Pancreas (tissue), 10 donors: ENCODE data around the gene PITPNM1. TPM values are rescaled to one million over a fixed set of nuclear protein-coding genes. Genes with fewer than 3 reads are reported as not detected.

Source experiments
- ATAC-seq, 4 donors: fragments of 200-7000 bp; cut with Tn5 transposase; one replicate each; pipeline versions ENCODE4 v1.8.0 to v1.9.1; 2020; ENCODE audit warnings: mild to moderate bottlenecking in 4 of 4, moderate library complexity in 4 of 4
- DNase-seq, 6 donors: peaks; one replicate each; pipeline ENCODE4 v3.0.0-alpha.2; 2020
- FAIRE-seq: peaks from 2 replicates; lab custom pipeline; 2012; peaks lifted over from hg19 to GRCh38; lab: Jason Lieb, UNC
- H3K27ac ChIP-seq, 4 donors: fragments of 200-600 bp; sonication (generic); 1 replicate in 3 of 4; 2 replicates in 1 of 4; pipeline versions ENCODE4 v1.5.0 to v1.8.0; 2020
- H3K27me3 ChIP-seq, 4 donors: fragments of 200-600 bp; one replicate each; pipeline ENCODE4 v1.8.0; 2021
- H3K36me3 ChIP-seq, 3 donors: fragments of 200-600 bp; sonication (generic) in 1 of 3; one replicate each; pipeline versions ENCODE4 v1.5.0 to v1.8.0; 2020 to 2021
- H3K4me1 ChIP-seq, 3 donors: fragments of 200-600 bp; one replicate each; pipeline ENCODE4 v1.8.0; 2021
- H3K4me3 ChIP-seq, 4 donors: fragments of 200-600 bp; sonication (generic) in 2 of 4; one replicate each; pipeline versions ENCODE4 v1.5.0 to v1.8.0; 2020 to 2021
- H3K9me3 ChIP-seq, 4 donors: fragments of 200-600 bp; one replicate each; pipeline ENCODE4 v1.8.0; 2021
- CTCF ChIP-seq, 4 donors: fragments of 200-600 bp; sonication (generic) in 3 of 4; IDR thresholded peaks; one replicate each; pipeline versions ENCODE4 v1.5.0 to v1.8.0; 2021; ENCODE audit warnings: antibody characterized with exemption in 4 of 4
- WGBS, 2 donors: extraction: QIAGEN DNeasy Blood & Tissue Kit; methylation state at CpG; one replicate each; pipeline ENCODE4 v1.1.7; 2013; 5-methylcytosine and 5-hydroxymethylcytosine counted together
- intact Hi-C, 3 donors: fragments of 100-400 bp; cut with DNase I; formaldehyde crosslinking; loops; one replicate each; pipeline versions ENCODE4 v1.11.1 to v1.14.2; 2022
- microRNA-seq, 2 donors: library from miRNA; unstranded; fragments of <30 nt; microRNA quantifications; one replicate each; pipeline versions ENCODE4 to v1.1.0, GENCODE V29; 2019 to 2020
- polyA plus RNA-seq, 2 donors: library from polyadenylated mRNA; stranded (reverse); fragments of 200-250 nt; gene quantifications; one replicate each; pipeline ENCODE4 v1.2.3, GENCODE V29; 2013
- total RNA-seq, 6 donors: library from RNA; stranded (reverse); fragmentation: NEBNext Ultra II Directional in 4 of 6; extraction: Animal tissue kit (Norgen Biotek cat#: 25700) in 4 of 6; gene quantifications; one replicate each; pipeline versions ENCODE4 v1.2.1 to v1.2.4, GENCODE V29; 2021 to 2023
- donor health status: healthy with polysubstance abuse.
- donor health status: DM: no; HTN: no; CAD: no; lungs with moderate emphysema.
- donor health status: DM: no; HTN: no; CAD: no.
- donor health status: control.
- donor health status: control.
- donor health status: Bipolar disorder and iron deficiency.
- donor health status: DM: yes; HTN: yes; CAD: no.
- donor health status: DM: no; HTN: no; CAD: no.
- donor health status: DM: no; HTN: no; CAD: no.
- donor health status: DM: yes; HTN: yes; CAD: no.

The PITPNM1 gene
- total and polyA plus RNA-seq, 8 donors: 10.2 to 35.7 (median 24.3) TPM

GRCh38 chr11:67449116-67449844 lies 55.9 kb downstream of the PITPNM1 start:
- no peak overlapping the region for H3K27ac ChIP-seq
- peaks cover 0 to 3% (median 0%) of the 10 kb centered on the region in 3 donors for H3K4me1 ChIP-seq
- FAIRE-seq (no peak), ATAC-seq (peak in 2 of 4 donors; percentile 30 to 66), DNase-seq (no peak)
- H3K4me3 ChIP-seq: no peak overlapping the region
- no peaks in the 10 kb centered on the region for H3K9me3 ChIP-seq
- 50 to 54% methylated on average over 9 of the region's 9 CpGs for WGBS, 2 donors
- TF ChIP-seq CTCF (IDR thresholded peaks at IDR 0.05): no peak
- no peaks in the 10 kb centered on the region for H3K36me3 ChIP-seq
- intact Hi-C loops: no loop called here
- no peaks in the 10 kb centered on the region for H3K27me3 ChIP-seq

- FAIRE-seq (no peak), ATAC-seq (no peak), DNase-seq (no peak)
- TF ChIP-seq CTCF (IDR thresholded peaks at IDR 0.05): no peak
- 92 to 95% methylated on average over 5 to 7 of the region's 7 CpGs for WGBS, 2 donors
- H3K27ac ChIP-seq: no peak overlapping the region
- H3K4me3 ChIP-seq: no peak overlapping the region
- H3K36me3 ChIP-seq: no peaks in the 10 kb centered on the region
- intact Hi-C loops: no loop called here
- no peaks in the 10 kb centered on the region for H3K27me3 ChIP-seq
- no peaks in the 10 kb centered on the region for H3K9me3 ChIP-seq
- H3K4me1 ChIP-seq: peaks cover 0 to 5% (median 0%) of the 10 kb centered on the region in 3 donors
These were observed 56.9 kb downstream of the PITPNM1 start for GRCh38 chr11:67448220-67448609.

- no peak for FAIRE-seq
- Histone ChIP-seq H3K36me3 (no peaks in the 10 kb centered on the region), H3K4me3 (no peak overlapping the region), H3K4me1 (peaks cover 0 to 10% (median 5%) of the 10 kb centered on the region in 3 donors), H3K27me3 (no peaks in the 10 kb centered on the region), H3K27ac (no peak overlapping the region), H3K9me3 (no peaks in the 10 kb centered on the region)
- TF ChIP-seq CTCF (IDR thresholded peaks at IDR 0.05): no peak
- no peak for DNase-seq
- ATAC-seq: no peak
- intact Hi-C loops: no loop called here
- 83 to 85% methylated on average over 5 of the region's 5 CpGs for WGBS, 2 donors
These were observed 59.6 kb downstream of the PITPNM1 start for GRCh38 chr11:67445515-67445914.

- intact Hi-C loops: no loop called here
- no peak for TF ChIP-seq CTCF (IDR thresholded peaks at IDR 0.05)
- DNase-seq (peak in 3 of 6 donors; percentile 44 to 74 (median 56)), FAIRE-seq (no peak), ATAC-seq (peak in 2 of 4 donors; percentile 1 to 8)
- H3K27me3 ChIP-seq: no peaks in the 10 kb centered on the region
- peak overlapping the region; percentile 78 to 93 (median 84) for H3K27ac ChIP-seq
- H3K4me3 ChIP-seq: peak overlapping the region; percentile 74 to 94 (median 86)
- H3K9me3 ChIP-seq: no peaks in the 10 kb centered on the region
- peaks cover 0 to 10% (median 5%) of the 10 kb centered on the region in 3 donors for H3K4me1 ChIP-seq
- no peaks in the 10 kb centered on the region for H3K36me3 ChIP-seq
- WGBS, 2 donors: 25 to 36% methylated on average over 32 to 45 of the region's 45 CpGs
These were observed 62.4 kb downstream of the PITPNM1 start for GRCh38 chr11:67442504-67443404.

Small RNAs within 50 kb of the gene (microRNA-seq; reads per million reads assigned to microRNA genes)
- 0 to 0.29 reads per million in 2 donors for gene MIR6752

Other genes starting within 250 kb of the PITPNM1 start
- 10 to 100 TPM; 19.1 to 31.9 (median 21.5) TPM for gene GRK2, start 238.9 kb downstream of the PITPNM1 start, total RNA-seq
- gene GRK2, start 238.9 kb downstream of the PITPNM1 start, polyA plus RNA-seq: 10 to 100 TPM; 52.8 to 60.6 TPM
- 10 to 100 TPM in 5 of 6 donors, 1 to 10 TPM in 1; 9.8 to 31.3 (median 12.3) TPM for gene ANKRD13D, start 216.1 kb downstream of the PITPNM1 start, total RNA-seq
- gene ANKRD13D, start 216.1 kb downstream of the PITPNM1 start, polyA plus RNA-seq: 10 to 100 TPM; 60.0 to 60.7 TPM
- gene SSH3, start 201.8 kb downstream of the PITPNM1 start, total RNA-seq: 10 to 100 TPM; 15.2 to 29.1 (median 21.2) TPM
- 10 to 100 TPM; 29.0 to 29.2 TPM for gene SSH3, start 201.8 kb downstream of the PITPNM1 start, polyA plus RNA-seq
- gene POLD4, start 151.8 kb downstream of the PITPNM1 start, total RNA-seq: 10 to 100 TPM; 35.0 to 50.8 (median 43.4) TPM
- 10 to 100 TPM; 80.6 to 99.3 TPM for gene POLD4, start 151.8 kb downstream of the PITPNM1 start, polyA plus RNA-seq
- 1 to 10 TPM; 1.3 to 5.0 (median 2.3) TPM for gene CLCF1, start 131.8 kb downstream of the PITPNM1 start, total RNA-seq
- 10 to 100 TPM in 1 of 2 donors, 1 to 10 TPM in 1; 9.4 to 11.2 TPM for gene CLCF1, start 131.8 kb downstream of the PITPNM1 start, polyA plus RNA-seq
- 10 to 100 TPM in 5 of 6 donors, 1 to 10 TPM in 1; 9.4 to 18.0 (median 12.8) TPM for gene RAD9A, start 113.4 kb downstream of the PITPNM1 start, total RNA-seq
- gene RAD9A, start 113.4 kb downstream of the PITPNM1 start, polyA plus RNA-seq: 10 to 100 TPM; 39.8 to 45.2 TPM
- gene PPP1CA, start 103.5 kb downstream of the PITPNM1 start, total RNA-seq: 10 to 100 TPM; 49.0 to 72.8 (median 62.9) TPM
- gene PPP1CA, start 103.5 kb downstream of the PITPNM1 start, polyA plus RNA-seq: 10 to 100 TPM; 57.7 to 68.5 TPM
- gene TBC1D10C, start 101.3 kb downstream of the PITPNM1 start, total RNA-seq: 1 to 10 TPM in 4 of 6 donors, under 1 TPM in 2; 0.05 to 2.9 (median 1.1) TPM
- gene TBC1D10C, start 101.3 kb downstream of the PITPNM1 start, polyA plus RNA-seq: 1 to 10 TPM; 1.5 to 2.5 TPM
- 1 to 10 TPM in 1 of 6 donors, under 1 TPM in 5; 0.39 to 1.1 (median 0.80) TPM for gene CARNS1, start 89.7 kb downstream of the PITPNM1 start, total RNA-seq
- gene CARNS1, start 89.7 kb downstream of the PITPNM1 start, polyA plus RNA-seq: 1 to 10 TPM in 1 of 2 donors, under 1 TPM in 1; 0.89 to 2.2 TPM
- gene RPS6KB2, start 76.9 kb downstream of the PITPNM1 start, total RNA-seq: 10 to 100 TPM; 17.6 to 29.3 (median 21.7) TPM
- gene RPS6KB2, start 76.9 kb downstream of the PITPNM1 start, polyA plus RNA-seq: 10 to 100 TPM; 57.4 to 71.6 TPM
- 1 to 10 TPM in 4 of 6 donors, under 1 TPM in 2; 0.63 to 4.1 (median 1.8) TPM for gene PTPRCAP, start 67.7 kb downstream of the PITPNM1 start, total RNA-seq
- gene PTPRCAP, start 67.7 kb downstream of the PITPNM1 start, polyA plus RNA-seq: 10 to 100 TPM; 10.9 to 13.1 TPM
- gene CORO1B, start 61.9 kb downstream of the PITPNM1 start, total RNA-seq: 10 to 100 TPM; 40.3 to 56.3 (median 47.7) TPM
- 10 to 100 TPM; 53.0 to 66.4 TPM for gene CORO1B, start 61.9 kb downstream of the PITPNM1 start, polyA plus RNA-seq
- not detected for gene GPR152, start 52.6 kb downstream of the PITPNM1 start, total RNA-seq
- gene GPR152, start 52.6 kb downstream of the PITPNM1 start, polyA plus RNA-seq: not detected
- 1 to 10 TPM in 2 of 6 donors, under 1 TPM in 3, not detected in 1; 0.58 to 1.5 (median 0.88) TPM for gene CABP4, start 50.0 kb downstream of the PITPNM1 start, total RNA-seq
- gene CABP4, start 50.0 kb downstream of the PITPNM1 start, polyA plus RNA-seq: 1 to 10 TPM in 1 of 2 donors, under 1 TPM in 1; 0.99 to 1.2 TPM
- gene TMEM134, start 36.1 kb downstream of the PITPNM1 start, total RNA-seq: 10 to 100 TPM; 45.1 to 72.1 (median 52.4) TPM
- gene TMEM134, start 36.1 kb downstream of the PITPNM1 start, polyA plus RNA-seq: 10 to 100 TPM; 90.1 to 93.4 TPM
- 10 to 100 TPM; 20.2 to 33.3 (median 23.6) TPM for gene AIP, start 22.3 kb downstream of the PITPNM1 start, total RNA-seq
- 10 to 100 TPM; 45.1 to 45.8 TPM for gene AIP, start 22.3 kb downstream of the PITPNM1 start, polyA plus RNA-seq
- 10 to 100 TPM; 27.1 to 41.8 (median 35.2) TPM for gene CDK2AP2, start 2.8 kb upstream of the PITPNM1 start, total RNA-seq
- gene CDK2AP2, start 2.8 kb upstream of the PITPNM1 start, polyA plus RNA-seq: 10 to 100 TPM; 46.4 to 65.6 TPM
- gene CABP2, start 18.1 kb upstream of the PITPNM1 start, total RNA-seq: not detected
- not detected for gene CABP2, start 18.1 kb upstream of the PITPNM1 start, polyA plus RNA-seq
- gene GSTP1, start 78.4 kb upstream of the PITPNM1 start, total RNA-seq: 100 to 1,000 TPM; 169 to 350 (median 205) TPM
- 100 to 1,000 TPM; 310 to 315 TPM for gene GSTP1, start 78.4 kb upstream of the PITPNM1 start, polyA plus RNA-seq
- 100 to 1,000 TPM in 4 of 6 donors, 10 to 100 TPM in 2; 82.5 to 126 (median 109) TPM for gene NDUFV1, start 101.6 kb upstream of the PITPNM1 start, total RNA-seq
- 100 to 1,000 TPM; 206 to 281 TPM for gene NDUFV1, start 101.6 kb upstream of the PITPNM1 start, polyA plus RNA-seq
- 1 to 10 TPM; 4.3 to 7.3 (median 5.8) TPM for gene NUDT8, start 124.6 kb upstream of the PITPNM1 start, total RNA-seq
- gene NUDT8, start 124.6 kb upstream of the PITPNM1 start, polyA plus RNA-seq: 10 to 100 TPM in 1 of 2 donors, 1 to 10 TPM in 1; 6.4 to 11.0 TPM
- gene TBX10, start 134.4 kb upstream of the PITPNM1 start, total RNA-seq: under 1 TPM in 3 of 6 donors, not detected in 3; 0.09 to 0.37 (median 0.24) TPM
- gene TBX10, start 134.4 kb upstream of the PITPNM1 start, polyA plus RNA-seq: under 1 TPM in 1 of 2 donors, not detected in 1; 0.28 TPM
- gene ACY3, start 145.4 kb upstream of the PITPNM1 start, total RNA-seq: 10 to 100 TPM in 1 of 6 donors, 1 to 10 TPM in 5; 5.2 to 14.1 (median 6.9) TPM
- gene ACY3, start 145.4 kb upstream of the PITPNM1 start, polyA plus RNA-seq: 10 to 100 TPM; 16.5 to 17.9 TPM
- under 1 TPM in 3 of 6 donors, not detected in 3; 0.17 to 0.50 (median 0.40) TPM for gene ALDH3B2, start 169.3 kb upstream of the PITPNM1 start, total RNA-seq
- under 1 TPM in 1 of 2 donors, not detected in 1; 0.28 TPM for gene ALDH3B2, start 169.3 kb upstream of the PITPNM1 start, polyA plus RNA-seq